Panc1 (cell line): Measurements from ENCODE around the gene MPZL1.

Experiments
- POLR2AphosphoS5 ChIP-seq: IDR thresholded peaks from 2 replicates; pipeline ENCODE4 v1.6.1; 2012; ENCODE audit warnings: mild to moderate bottlenecking, low read depth, low read length, moderate library complexity
- TF ChIP-seq, protein P1 (sequence below): fragments of 450-650 bp; IDR thresholded peaks from 2 replicates; pipeline ENCODE4 v1.5.1; 2017; ENCODE audit warnings: mild to moderate bottlenecking

GRCh38 chr1:167747988-167748387 lies 26.2 kb downstream of the MPZL1 start:
- TF ChIP-seq, protein P1, sequence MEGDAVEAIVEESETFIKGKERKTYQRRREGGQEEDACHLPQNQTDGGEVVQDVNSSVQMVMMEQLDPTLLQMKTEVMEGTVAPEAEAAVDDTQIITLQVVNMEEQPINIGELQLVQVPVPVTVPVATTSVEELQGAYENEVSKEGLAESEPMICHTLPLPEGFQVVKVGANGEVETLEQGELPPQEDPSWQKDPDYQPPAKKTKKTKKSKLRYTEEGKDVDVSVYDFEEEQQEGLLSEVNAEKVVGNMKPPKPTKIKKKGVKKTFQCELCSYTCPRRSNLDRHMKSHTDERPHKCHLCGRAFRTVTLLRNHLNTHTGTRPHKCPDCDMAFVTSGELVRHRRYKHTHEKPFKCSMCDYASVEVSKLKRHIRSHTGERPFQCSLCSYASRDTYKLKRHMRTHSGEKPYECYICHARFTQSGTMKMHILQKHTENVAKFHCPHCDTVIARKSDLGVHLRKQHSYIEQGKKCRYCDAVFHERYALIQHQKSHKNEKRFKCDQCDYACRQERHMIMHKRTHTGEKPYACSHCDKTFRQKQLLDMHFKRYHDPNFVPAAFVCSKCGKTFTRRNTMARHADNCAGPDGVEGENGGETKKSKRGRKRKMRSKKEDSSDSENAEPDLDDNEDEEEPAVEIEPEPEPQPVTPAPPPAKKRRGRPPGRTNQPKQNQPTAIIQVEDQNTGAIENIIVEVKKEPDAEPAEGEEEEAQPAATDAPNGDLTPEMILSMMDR, result no peak
- no peak for TF ChIP-seq POLR2AphosphoS5
